ENCODE results near the gene SLCO1C1. TPM values are rescaled to one million over a fixed set of nuclear protein-coding genes. Genes with fewer than 3 reads are reported as not detected.

Gene SLCO1C1
- total and polyA plus RNA-seq, 9 donors: 0.12 to 0.60 TPM; not detected in 7

DNA sequence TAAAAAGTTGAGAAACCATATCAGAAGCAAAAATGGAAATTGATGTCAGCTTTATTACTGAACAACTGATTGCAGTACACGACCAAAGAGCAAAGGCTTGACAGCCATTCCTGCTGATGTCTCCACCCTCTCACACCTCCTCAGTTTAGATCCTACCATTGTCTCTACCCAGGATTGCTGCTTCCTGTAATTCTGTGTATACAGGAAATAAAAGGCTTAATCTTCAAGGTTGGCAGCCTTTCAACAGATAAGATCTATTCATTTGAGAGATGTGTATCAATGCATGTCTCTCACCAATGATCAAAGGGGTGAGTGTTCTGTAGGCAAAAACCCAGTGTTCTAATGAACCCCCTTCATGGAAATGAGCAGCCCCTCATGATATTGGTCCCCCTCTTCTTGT lies 27.0 kb downstream of the SLCO1C1 start:
- WGBS, 3 donors: 49 to 56% (median 51%) methylated on average over 1 of the region's 1 CpG
- no peak overlapping the region for H3K4me3 ChIP-seq
- no peak for TF ChIP-seq EP300 (IDR thresholded peaks at IDR 0.05)
- TF ChIP-seq POLR2A (IDR thresholded peaks at IDR 0.05): no peak
- TF ChIP-seq, protein P1, sequence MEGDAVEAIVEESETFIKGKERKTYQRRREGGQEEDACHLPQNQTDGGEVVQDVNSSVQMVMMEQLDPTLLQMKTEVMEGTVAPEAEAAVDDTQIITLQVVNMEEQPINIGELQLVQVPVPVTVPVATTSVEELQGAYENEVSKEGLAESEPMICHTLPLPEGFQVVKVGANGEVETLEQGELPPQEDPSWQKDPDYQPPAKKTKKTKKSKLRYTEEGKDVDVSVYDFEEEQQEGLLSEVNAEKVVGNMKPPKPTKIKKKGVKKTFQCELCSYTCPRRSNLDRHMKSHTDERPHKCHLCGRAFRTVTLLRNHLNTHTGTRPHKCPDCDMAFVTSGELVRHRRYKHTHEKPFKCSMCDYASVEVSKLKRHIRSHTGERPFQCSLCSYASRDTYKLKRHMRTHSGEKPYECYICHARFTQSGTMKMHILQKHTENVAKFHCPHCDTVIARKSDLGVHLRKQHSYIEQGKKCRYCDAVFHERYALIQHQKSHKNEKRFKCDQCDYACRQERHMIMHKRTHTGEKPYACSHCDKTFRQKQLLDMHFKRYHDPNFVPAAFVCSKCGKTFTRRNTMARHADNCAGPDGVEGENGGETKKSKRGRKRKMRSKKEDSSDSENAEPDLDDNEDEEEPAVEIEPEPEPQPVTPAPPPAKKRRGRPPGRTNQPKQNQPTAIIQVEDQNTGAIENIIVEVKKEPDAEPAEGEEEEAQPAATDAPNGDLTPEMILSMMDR (IDR thresholded peaks at IDR 0.05): no peak

GRCh38 chr12:20731274-20731673 lies 36.1 kb downstream of the SLCO1C1 start:
- H3K4me1 ChIP-seq (ENCODE audit: insufficient read depth): no peaks in the 10 kb centered on the region
- no peak overlapping the region for H3K4me3 ChIP-seq
- H3K27me3 ChIP-seq: no peaks in the 10 kb centered on the region
- WGBS, 3 donors: 14 to 23% (median 15%) methylated on average over 1 of the region's 1 CpG
- H3K36me3 ChIP-seq: no peaks in the 10 kb centered on the region
- no peak for DNase-seq
- H3K9me3 ChIP-seq: no peaks in the 10 kb centered on the region
- intact Hi-C loops (cut with DNase I): no loop called here
- TF ChIP-seq, protein P1 (IDR thresholded peaks at IDR 0.05): no peak
- no peak for TF ChIP-seq POLR2A (IDR thresholded peaks at IDR 0.05)
- TF ChIP-seq EP300 (IDR thresholded peaks at IDR 0.05): no peak
- no peak overlapping the region for H3K27ac ChIP-seq

More for the DNA sequence above, 27.0 kb downstream of the SLCO1C1 start:
- Histone ChIP-seq H3K27ac (no peak overlapping the region), H3K9me3 (no peaks in the 10 kb centered on the region), H3K4me1 (ENCODE audit: insufficient read depth) (no peaks in the 10 kb centered on the region), H3K27me3 (no peaks in the 10 kb centered on the region), H3K36me3 (no peaks in the 10 kb centered on the region)
- no peak for DNase-seq
- intact Hi-C loops (cut with DNase I): no loop called here

GRCh38 chr12:20740972-20741371 lies 45.8 kb downstream of the SLCO1C1 start:
- intact Hi-C loops (cut with DNase I): no loop called here
- no peak for TF ChIP-seq EP300 (IDR thresholded peaks at IDR 0.05)
- H3K4me3 ChIP-seq: no peak overlapping the region
- H3K27me3 ChIP-seq: no peaks in the 10 kb centered on the region
- no peak overlapping the region for H3K27ac ChIP-seq
- DNase-seq: no peak
- no peaks in the 10 kb centered on the region for H3K36me3 ChIP-seq
- 81 to 93% (median 88%) methylated on average over 1 of the region's 1 CpG for WGBS, 3 donors
- no peaks in the 10 kb centered on the region for H3K4me1 ChIP-seq (ENCODE audit: insufficient read depth)
- no peaks in the 10 kb centered on the region for H3K9me3 ChIP-seq

DNA sequence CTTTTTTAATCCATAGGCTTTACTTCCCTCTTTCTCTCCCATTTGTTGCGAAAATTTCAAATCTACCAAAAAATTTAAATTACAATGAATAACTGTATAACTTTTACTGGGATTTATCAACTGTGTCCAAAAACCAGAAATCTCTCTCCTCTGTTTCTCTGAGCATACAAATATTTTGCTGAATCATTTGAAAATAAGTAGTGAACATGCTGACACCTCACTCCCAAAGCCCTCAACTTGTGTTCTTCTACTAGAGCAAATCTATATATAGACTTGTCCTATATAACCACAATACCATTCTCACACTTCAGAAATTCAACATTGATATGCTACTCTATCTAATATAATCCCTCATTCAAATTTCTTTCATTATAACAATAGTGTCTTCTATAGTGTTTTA lies 53.1 kb downstream of the SLCO1C1 start:
- intact Hi-C loops (cut with DNase I): no loop called here
- no peaks in the 10 kb centered on the region for H3K27me3 ChIP-seq
- H3K4me1 ChIP-seq (ENCODE audit: insufficient read depth): no peaks in the 10 kb centered on the region
- no peak overlapping the region for H3K4me3 ChIP-seq
- DNase-seq: no peak
- H3K36me3 ChIP-seq: no peaks in the 10 kb centered on the region
- TF ChIP-seq, protein P1 (IDR thresholded peaks at IDR 0.05): no peak
- TF ChIP-seq POLR2A (IDR thresholded peaks at IDR 0.05) (no peak), EP300 (IDR thresholded peaks at IDR 0.05) (no peak)
- no peak overlapping the region for H3K27ac ChIP-seq
- WGBS, 3 donors: 90 to 98% (median 94%) methylated on average over 1 of the region's 1 CpG
- no peaks in the 10 kb centered on the region for H3K9me3 ChIP-seq

DNA sequence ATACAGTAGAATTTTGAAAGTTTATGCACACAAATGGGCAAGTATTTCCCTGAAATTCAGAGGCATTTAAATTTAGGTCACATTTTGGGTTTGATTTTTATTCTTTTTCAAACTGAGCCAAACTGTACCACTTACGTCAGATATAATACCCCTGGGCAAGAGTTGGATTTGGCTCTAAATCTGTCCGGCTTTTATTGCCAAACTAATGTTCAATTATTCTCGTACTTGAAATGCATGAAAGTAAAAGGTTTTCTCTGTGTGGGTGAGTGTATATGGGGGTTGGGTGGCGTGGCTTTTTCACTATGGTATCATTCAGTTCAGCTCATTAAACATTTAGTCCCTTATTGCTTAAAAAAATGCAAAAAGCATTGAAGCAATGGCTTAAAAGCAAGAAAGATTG lies 55.9 kb downstream of the SLCO1C1 start:
- TF ChIP-seq, protein P1 (IDR thresholded peaks at IDR 0.05): no peak
- TF ChIP-seq EP300 (IDR thresholded peaks at IDR 0.05): no peak
- no peak for TF ChIP-seq POLR2A (IDR thresholded peaks at IDR 0.05)
- Histone ChIP-seq H3K27ac (no peak overlapping the region), H3K27me3 (no peaks in the 10 kb centered on the region), H3K4me3 (no peak overlapping the region), H3K36me3 (no peaks in the 10 kb centered on the region), H3K9me3 (no peaks in the 10 kb centered on the region), H3K4me1 (ENCODE audit: insufficient read depth) (no peaks in the 10 kb centered on the region)
- intact Hi-C loops (cut with DNase I): no loop called here
- DNase-seq: no peak
- 61 to 72% (median 71%) methylated on average over 4 of the region's 4 CpGs for WGBS, 3 donors
